HG02884 (cell line): Measurements from ENCODE around the gene SPSB4.

Experiments
- ATAC-seq: cut with Tn5 transposase; IDR thresholded peaks from one replicate; pipeline ENCODE4 v1.9.1; 2021; ENCODE audit warnings: mild to moderate bottlenecking, moderate library complexity; ENCODE audit not compliant: unreplicated experiment

Gene SPSB4

GRCh38 chr3:141073580-141073979 is 22.4 kb downstream of the SPSB4 start:
- no peak for ATAC-seq

- ATAC-seq, result no peak
Measured at GRCh38 chr3:141074529-141074928, 23.4 kb downstream of the SPSB4 start.

DNA sequence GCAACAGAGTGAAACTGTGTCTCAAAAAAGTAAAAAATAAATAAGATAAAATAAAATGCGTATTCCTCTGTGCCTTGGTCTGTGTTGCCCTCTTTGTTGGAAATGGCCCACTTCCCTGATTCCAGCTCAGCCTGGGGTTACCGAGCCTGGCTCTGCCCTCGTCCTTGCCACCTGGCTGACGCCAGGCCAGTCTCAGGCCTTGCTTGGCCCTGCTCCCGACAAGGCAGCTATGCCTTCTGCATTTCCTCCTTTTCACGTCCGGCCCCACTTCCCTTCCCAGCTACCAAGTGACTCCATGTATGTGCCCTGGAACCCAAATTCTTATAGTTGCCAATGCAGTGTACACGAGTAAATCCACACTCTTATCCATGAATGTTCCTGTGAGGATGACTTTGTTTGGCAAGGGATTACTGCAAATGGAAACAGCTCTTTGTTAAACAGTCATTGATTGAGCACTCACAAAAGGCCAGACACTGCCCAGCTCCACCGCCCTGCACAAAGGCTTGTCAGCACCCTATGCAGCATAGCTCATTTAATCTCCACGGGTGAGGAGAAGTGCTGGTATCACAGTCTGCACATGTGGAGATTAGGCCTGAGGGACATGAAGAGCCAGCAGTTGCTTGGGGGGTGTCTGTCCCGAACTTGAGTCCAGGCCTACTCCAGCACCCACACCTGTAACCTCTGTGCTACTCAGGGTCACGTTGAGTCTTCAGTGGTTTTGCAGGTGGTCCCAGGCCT is 25.1 kb downstream of the SPSB4 start:
- no peak for ATAC-seq

DNA sequence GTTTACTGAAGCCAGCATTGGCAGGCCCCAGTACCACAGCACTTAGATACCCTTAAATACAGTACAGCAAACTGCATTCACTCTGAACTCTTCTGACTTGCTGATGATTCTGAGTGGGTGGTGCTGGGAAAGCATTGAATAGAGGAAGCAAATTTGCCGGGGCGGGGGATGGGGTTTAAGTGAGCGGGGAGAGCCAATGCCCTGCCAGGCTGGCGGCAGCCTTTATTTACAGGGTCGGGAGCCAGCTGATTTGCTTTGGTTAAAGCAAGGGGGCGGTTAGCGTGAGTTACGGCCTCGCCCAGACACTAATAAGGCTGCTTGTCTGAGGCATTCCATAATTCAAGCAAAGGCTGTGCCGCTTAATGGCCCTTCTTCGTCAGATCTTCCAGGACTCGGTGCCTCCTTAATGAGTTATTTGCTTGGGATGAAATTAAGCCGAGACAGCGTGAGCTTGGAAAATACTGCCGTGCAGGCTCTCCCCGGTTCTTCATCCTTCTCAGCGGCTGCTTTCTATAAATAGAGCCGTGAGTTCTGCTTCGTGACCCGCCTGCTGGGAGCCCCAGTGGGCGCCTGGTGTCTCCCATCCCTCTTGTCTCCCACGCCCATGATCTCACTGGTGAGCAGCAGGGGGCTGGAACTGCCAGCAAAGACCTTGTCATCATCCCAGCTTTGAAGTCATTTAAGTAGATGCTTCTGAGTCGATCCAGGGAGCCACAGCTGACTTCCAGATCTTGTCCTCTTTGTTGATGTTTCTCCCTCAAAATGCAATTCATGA is 25.8 kb downstream of the SPSB4 start:
- no peak for ATAC-seq

DNA sequence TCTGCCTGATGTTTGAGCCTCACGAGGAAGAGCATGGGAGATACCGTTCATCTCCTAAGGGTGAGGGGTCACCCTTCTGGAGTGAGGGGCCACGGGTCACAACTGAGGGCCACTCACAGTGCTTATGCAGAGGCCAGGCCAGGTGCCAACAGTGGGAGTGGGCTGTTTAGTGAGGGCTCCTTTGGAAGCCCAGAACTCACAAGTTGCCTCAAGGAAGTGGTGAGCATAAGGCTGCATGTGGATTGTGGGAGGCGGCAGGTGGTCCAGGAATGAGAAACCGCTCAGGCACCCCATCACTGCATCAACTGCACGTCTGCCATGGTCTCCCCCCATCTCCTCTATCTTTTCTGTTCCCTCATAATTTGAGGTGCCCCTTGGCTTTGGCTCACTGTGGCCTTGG is 26.5 kb downstream of the SPSB4 start:
- no peak for ATAC-seq

DNA sequence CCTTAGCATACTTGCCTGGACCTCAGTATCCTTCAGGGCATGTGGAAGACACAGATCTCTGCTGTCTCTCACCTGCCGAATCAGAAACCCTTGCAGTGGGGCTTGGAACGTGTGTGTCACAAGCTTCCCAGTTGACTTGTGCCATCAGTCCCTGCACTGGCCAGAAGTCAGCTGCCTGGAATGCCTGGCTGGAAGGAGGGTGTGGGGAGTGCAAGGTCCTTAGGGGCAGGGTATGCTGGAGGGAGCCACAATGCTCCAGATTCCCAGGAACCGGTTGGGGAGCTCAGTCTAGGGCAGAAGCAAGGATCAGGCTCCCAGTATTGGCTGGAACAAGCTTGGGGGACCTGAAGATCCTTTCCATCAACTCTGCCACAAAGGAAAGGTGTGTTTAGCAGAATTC is 27.1 kb downstream of the SPSB4 start:
- ATAC-seq, result no peak

- ATAC-seq, result no peak
Measured at GRCh38 chr3:141080431-141080830, 29.3 kb downstream of the SPSB4 start.

GRCh38 chr3:141081141-141081795 is 30.1 kb downstream of the SPSB4 start:
- ATAC-seq, result no peak

- no peak for ATAC-seq
Measured at GRCh38 chr3:141082064-141082463, 30.9 kb downstream of the SPSB4 start.

DNA sequence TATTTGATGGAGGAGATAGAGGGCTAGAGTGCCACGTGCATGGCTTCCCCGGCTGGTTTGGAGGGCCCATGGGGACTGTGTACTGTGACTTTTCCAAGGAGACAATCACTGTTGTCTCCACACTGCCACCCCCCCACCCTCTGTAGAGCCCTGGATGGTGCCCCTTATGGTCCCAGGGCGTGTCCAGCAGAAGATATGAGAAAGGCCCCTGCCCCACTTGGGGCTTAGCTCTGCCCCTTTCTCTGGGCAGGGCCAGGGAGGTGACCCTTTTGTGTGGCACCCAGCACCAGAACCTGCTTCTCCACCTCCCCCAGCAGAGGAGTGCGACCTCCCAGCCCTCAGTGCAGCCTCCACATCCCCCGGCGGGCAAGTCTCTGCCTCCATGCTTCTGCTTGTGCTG is 32.1 kb downstream of the SPSB4 start:
- ATAC-seq, result no peak

DNA sequence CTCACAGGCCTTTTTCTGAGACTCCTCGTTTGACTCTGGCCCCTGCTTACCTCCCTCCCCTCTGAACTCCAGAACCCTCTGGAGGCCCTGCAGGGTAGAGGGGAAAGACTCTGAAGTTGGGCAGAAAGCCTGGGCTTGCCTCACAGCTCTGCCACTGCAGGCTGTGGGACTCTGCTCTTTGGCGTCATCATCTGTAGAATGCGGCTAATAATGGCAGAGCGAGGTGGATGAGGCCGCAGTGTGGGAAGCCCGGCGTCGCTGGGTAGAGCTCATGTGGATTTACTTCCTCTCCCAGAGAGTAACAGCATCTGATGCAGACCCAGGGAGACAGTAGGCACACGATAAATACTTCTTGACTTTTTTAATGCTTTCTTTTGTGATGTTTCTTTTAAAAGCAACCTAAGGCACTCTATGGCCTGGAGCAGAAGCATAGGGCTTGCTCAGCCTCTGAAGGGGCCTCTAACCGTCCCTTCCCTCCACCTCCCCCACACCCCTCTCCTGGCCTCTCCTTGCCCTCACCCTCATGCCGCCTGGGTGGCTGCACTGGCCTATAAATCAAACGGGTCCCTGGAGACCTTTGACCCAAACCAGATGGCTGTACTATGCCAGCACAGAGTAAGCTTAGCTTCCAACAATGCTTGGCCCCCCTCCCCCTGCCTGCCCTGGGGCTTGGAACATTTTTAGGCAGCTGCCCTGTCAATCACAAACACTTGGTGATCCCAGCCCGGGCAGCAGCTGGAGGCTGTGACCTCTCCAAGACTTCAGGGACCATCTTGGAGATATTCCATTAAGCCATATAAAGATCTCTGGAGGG is 32.9 kb downstream of the SPSB4 start:
- ATAC-seq, result no peak

DNA sequence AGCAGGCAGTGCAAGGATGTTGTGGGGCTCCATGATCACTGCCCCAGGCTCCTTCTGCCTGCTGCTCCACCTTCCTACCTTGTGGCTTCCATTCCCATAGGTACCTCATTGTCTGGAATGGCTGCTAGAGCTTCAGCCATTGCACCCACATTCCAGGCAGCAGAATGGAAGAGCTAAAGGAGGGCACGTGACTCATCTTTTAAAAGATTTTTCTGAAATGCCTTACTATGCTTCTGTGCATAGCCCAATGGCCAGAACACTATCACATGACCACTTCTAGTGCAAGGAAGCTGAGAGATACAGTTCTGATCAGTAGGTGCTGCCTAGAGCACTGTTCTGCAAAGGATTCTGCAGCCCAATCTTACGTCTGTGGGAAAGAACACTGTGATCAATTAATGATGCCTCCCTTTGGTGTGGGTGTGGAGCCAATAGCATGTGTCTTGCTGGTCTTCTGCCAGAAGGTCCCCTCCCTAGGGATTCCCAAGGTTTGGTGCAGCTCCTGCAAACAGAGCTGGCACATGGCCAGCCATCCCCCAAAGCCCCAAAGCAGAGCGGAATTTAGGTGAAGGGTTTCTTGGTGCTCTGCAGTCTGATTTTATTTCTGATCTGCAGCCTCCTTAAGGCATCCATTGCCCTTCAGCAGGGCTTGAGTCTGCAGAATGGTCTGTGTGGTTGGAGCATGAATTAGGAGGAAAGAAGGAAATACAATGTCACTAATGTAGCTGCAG is 34.4 kb downstream of the SPSB4 start:
- ATAC-seq, result no peak

- no peak for ATAC-seq
Measured at GRCh38 chr3:141086188-141086587, 35.0 kb downstream of the SPSB4 start.

GRCh38 chr3:141087076-141087777 is 36.1 kb downstream of the SPSB4 start:
- no peak for ATAC-seq

DNA sequence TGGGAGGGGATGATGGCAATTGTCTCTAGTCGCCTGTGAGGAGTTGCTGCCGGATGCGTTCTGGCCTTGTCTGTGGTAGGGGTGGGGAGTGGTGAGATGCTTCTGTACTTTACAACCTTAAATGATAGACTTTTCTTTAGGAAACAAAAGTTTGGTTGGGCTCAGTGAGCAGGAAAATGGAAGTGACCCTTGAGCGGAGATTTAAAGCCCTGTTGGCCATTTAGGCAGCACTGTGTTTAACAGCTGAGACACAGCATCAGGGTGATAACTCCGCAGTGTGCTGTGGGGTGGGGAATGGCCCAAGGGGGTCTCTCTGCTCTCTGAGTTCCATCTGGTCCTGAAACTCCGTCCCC is 36.6 kb downstream of the SPSB4 start:
- no peak for ATAC-seq

GRCh38 chr3:141089339-141090152 is 38.4 kb downstream of the SPSB4 start:
- no peak for ATAC-seq

- ATAC-seq, result no peak
Measured at GRCh38 chr3:141091426-141091825, 40.3 kb downstream of the SPSB4 start.

DNA sequence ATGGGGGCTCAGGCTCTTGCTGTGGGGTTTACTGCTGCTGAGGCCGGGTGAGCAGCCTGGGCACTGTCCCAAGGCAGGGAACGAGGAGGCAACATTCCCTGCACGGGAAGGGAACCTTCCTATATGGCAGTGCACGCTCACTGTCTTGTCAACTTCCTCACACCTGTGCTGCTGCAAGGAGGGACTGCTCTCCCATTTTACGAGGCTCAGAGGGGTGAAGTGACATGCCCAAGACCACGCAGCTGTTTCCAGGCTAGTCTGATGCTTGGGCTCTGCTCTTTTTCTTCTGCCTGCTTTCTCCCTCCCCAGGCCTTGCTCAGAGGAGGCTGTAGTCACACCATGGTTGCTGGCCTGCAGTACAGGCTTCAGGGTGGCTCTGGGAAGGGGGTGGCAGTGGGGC is 41.5 kb downstream of the SPSB4 start:
- no peak for ATAC-seq

- no peak for ATAC-seq
Measured at GRCh38 chr3:141093397-141093796, 42.2 kb downstream of the SPSB4 start.
